ENCODE results near the gene MAGEB16.

Gene MAGEB16

DNA sequence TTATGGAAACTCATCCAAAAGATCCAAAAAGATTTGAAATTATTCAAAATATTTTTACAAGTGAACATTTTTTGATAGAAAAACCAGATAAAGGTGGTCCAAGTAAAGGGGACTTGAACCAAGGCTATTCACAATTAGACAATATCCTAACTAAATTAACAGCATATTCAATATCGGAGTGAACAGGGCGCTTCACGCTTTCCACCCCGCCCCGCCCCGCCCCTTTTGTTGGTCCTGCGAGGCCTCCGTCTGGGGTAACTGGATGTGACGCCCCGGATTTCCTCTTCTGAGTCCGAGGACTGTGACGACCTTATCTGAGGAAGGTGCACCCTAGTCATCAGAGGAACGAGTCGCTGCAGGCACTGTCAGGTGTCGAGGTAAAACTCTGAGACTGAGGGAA, at the start of gene MAGEB16:
Gene MAGEB16 (plus strand): TSS at position 301 of the 400 bp plus-strand sequence. CDS start 3,855 bp downstream, outside the sequence.
- no peak for DNase-seq (ENCODE audit: low spot score)

GRCh38 chrX:35773958-35774564, 24.1 kb upstream of the MAGEB16 start:
- no peak for DNase-seq (ENCODE audit: low spot score)

DNA sequence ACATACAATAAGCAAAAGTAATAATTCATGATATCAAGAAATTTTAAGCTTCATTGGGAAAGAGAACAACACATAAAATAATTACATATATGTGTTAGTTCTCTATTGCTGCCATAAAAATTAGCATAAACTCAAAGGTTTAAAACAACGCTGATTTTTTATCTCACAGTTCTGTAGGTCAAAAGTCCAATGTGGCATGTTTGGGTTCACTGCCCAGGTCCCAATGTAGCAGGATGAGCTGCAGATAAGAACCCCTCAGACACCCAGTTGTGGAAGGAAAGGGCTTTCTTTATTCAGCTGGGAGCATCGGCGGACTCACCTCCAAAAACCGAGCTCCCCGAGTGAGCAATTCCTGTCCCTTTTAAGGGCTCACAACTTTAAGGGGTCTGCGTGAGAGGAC, 13.1 kb upstream of the MAGEB16 start:
- no peak for DNase-seq (ENCODE audit: low spot score)

GRCh38 chrX:35786271-35786670, 11.9 kb upstream of the MAGEB16 start:
- no peak for DNase-seq (ENCODE audit: low spot score)

- DNase-seq (ENCODE audit: low spot score) = no peak
Observed at GRCh38 chrX:35787867-35788266, 10.3 kb upstream of the MAGEB16 start.

DNA sequence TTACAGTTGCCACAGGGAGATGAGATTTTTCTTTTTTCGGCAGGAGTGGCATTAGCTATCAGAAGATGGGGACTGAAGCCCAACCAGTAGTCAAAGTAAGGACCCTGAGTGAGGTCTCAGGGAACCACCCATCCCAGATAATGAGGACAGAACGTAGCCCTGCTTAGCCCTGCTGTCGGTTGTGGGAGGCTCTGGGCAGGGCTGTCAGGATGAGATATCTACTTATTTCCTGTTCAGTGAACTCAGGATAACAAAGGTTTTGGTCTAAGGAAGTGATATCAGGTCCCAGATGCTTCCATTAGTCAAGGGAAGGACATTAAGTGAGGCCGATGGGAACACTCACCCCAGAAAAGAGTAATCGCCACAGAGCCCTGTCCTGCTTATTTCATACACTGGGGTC, 2.3 kb downstream of the MAGEB16 start:
- no peak for DNase-seq (ENCODE audit: low spot score)

GRCh38 chrX:35809781-35810180, 11.6 kb downstream of the MAGEB16 start:
- no peak for DNase-seq (ENCODE audit: low spot score)

- DNase-seq (ENCODE audit: low spot score) = no peak
Observed at GRCh38 chrX:35819241-35819640, 21.1 kb downstream of the MAGEB16 start.

DNA sequence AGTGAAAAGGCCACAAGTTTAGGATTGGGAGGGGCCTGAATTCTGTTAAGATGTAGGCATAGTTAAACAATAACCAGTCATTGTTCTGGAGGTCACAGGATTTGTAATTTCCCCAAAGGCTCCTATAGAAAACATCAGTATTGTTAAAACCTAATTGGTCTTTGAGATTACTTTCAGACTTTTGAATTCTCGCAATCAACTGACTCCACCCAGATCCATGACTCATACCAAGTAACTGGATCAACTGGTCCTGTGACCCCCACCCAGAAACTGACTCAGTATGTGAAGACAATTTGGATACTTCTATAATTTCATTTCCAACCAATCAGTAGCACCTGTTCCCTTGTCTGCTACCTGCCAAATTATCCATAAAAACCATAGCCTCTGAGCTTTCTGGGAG, 28.4 kb downstream of the MAGEB16 start:
- DNase-seq (ENCODE audit: low spot score) = no peak

- no peak for DNase-seq (ENCODE audit: low spot score)
Observed at GRCh38 chrX:35829501-35829900, 31.4 kb downstream of the MAGEB16 start.

DNA sequence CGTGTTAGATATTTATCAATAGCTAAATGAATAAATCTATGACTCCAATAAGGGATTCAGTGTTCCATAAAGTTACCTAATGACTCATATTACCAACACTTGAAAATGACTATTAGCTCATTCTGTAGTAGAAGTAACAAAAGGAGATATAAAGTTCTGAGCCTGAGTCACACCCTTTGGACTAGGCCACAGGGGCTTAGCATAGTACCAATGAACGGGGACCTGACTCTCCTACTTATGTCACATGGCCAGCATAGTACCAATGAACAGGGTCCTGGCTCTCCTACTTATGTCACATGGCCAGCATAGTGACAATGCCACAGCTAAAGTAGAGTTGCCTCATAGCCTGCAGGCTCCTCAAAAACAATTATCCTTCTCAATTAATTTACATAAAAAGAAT, 43.7 kb downstream of the MAGEB16 start:
- no peak for DNase-seq (ENCODE audit: low spot score)

DNA sequence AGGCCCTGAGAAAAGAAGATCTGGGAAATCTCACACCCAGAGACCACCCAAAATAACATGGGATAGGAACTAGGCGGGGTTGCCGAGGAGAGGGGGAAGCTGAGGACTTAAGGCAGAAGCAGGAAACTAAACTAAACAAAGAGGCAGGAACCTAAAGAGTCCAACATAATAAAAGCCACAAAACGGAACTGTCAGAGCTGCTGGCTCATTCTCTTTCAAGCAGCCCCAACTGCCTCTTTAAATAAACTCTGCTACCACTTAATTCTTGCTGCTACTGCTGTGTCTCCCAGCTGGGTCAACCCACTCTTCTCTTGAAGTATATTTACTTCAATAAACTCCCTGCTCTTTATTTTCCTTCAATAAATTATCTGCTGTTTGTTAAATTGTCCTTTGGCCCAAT, 44.5 kb downstream of the MAGEB16 start:
- no peak for DNase-seq (ENCODE audit: low spot score)

DNA sequence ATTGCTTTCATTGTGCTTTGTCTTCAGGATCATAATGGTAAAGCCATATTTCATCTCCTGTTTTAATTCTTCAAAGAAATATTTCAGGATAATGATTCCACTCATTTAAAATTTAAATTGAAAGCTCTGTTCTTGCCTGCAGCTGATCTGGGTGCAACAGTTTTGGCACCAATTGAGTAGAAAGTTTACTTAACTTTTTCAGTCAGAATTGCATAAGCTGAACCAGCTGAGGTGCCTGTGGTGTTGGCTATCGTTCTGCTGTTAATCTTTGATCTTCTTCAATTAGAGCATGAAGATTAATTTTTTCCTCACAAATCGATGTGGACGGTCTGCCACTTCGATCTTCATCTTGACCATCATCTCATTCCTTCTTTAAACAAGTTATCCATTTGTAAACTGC, 49.6 kb downstream of the MAGEB16 start:
- no peak for DNase-seq (ENCODE audit: low spot score)

Data from CD4-positive, alpha-beta T cell treated with Interleukin-6 at 100 ng/mL for 8 hours (primary cell).